A549 (cell line): ENCODE data around the gene ZNF407. TPM values are rescaled to one million over a fixed set of nuclear protein-coding genes. Genes with fewer than 3 reads are reported as not detected.

Experiments
- ATAC-seq, 2 experiments: fragments of 200-7000 bp in 1 of 2; fragments of >200 bp in 1 of 2; cut with Nextera tagmentation in 1 of 2; cut with Tn5 transposase in 1 of 2; 3 replicates each; pipeline versions ENCODE4 v1.8.0 to v1.9.1; 2018 to 2020; ENCODE audit warnings: mild to moderate bottlenecking in 1 of 2, moderate library complexity in 1 of 2
- CTCF ChIA-PET: fragments of 300-600 bp; sonication (Branson Sonifier 250); formaldehyde crosslinking; extraction: SDS; loops from one replicate; lab custom pipeline; 2021; ENCODE audit warnings: antibody characterized with exemption, inconsistent platforms; lab: Yijun Ruan, JAX
- POLR2A ChIA-PET: fragments of 350-600 bp; formaldehyde crosslinking; extraction: SDS; loops from one replicate; lab custom pipeline; 2021; ENCODE audit warnings: antibody characterized with exemption, inconsistent platforms; lab: Yijun Ruan, JAX
- DNase-seq, 2 experiments: peaks; one replicate each; pipeline versions ENCODE4 v3.0.0 to v3.0.0-alpha.2; 2011 to 2016; ENCODE audit warnings: low read depth in 1 of 2, low spot score in 1 of 2
- FAIRE-seq: peaks from 2 replicates; lab custom pipeline; 2011; peaks lifted over from hg19 to GRCh38; lab: Jason Lieb, UNC
- H3K27ac ChIP-seq, 2 experiments: fragments of >200 bp; sonication (Bioruptor Twin); formaldehyde crosslinking; 3 replicates each; pipeline ENCODE4 v1.5.1; 2016 to 2017
- H3K4me1 ChIP-seq: fragments of >200 bp; sonication (Bioruptor Twin); formaldehyde crosslinking; 3 replicates; pipeline ENCODE4 v1.6.1; 2016
- H3K4me2 ChIP-seq: fragments of >200 bp; sonication (Bioruptor Twin); formaldehyde crosslinking; 3 replicates; pipeline ENCODE4 v1.6.1; 2016
- H3K4me3 ChIP-seq: fragments of >200 bp; sonication (Bioruptor Twin); formaldehyde crosslinking; 3 replicates; pipeline ENCODE4 v1.5.1; 2016
- H3K9me3 ChIP-seq: fragments of >200 bp; sonication (Bioruptor Twin); formaldehyde crosslinking; 3 replicates; pipeline ENCODE4 v1.6.1; 2016
- CEBPB ChIP-seq, 2 experiments: fragments of >200 bp in 1 of 2; sonication (Bioruptor Twin) in 1 of 2; formaldehyde crosslinking in 1 of 2; IDR thresholded peaks; 2 replicates each; pipeline ENCODE4 v1.6.1; 2012 to 2016
- CHD2 ChIP-seq: fragments of 150-350 bp; IDR thresholded peaks from 2 replicates; pipeline ENCODE4 v1.6.1; 2014; ENCODE audit warnings: low read length; ENCODE audit not compliant: partially characterized antibody
- CHD4 ChIP-seq: fragments of 200-600 bp; sonication (generic); IDR thresholded peaks from 2 replicates; pipeline ENCODE4 v1.6.1; 2016; ENCODE audit warnings: antibody characterized with exemption, mild to moderate bottlenecking, borderline replicate concordance
- ESRRA ChIP-seq: fragments of 150-350 bp; IDR thresholded peaks from 2 replicates; pipeline ENCODE4 v1.6.1; 2014; ENCODE audit warnings: mild to moderate bottlenecking, low read length, borderline replicate concordance
- FOSB ChIP-seq: fragments of 250-450 bp; sonication (Bioruptor Pico); IDR thresholded peaks from 2 replicates; pipeline ENCODE4 v1.5.0; 2020; ENCODE audit warnings: mild to moderate bottlenecking, moderate library complexity
- FOSL2 ChIP-seq, 2 experiments: fragments of 450-650 bp in 1 of 2; fragments of >200 bp in 1 of 2; sonication (Bioruptor Twin) in 1 of 2; formaldehyde crosslinking; IDR thresholded peaks; 2 replicates each; pipeline versions ENCODE4 v1.5.0 to v1.6.1; 2016 to 2020; ENCODE audit warnings: mild to moderate bottlenecking in 1 of 2, moderate library complexity in 1 of 2
- HDAC2 ChIP-seq: fragments of 200-600 bp; sonication (generic); IDR thresholded peaks from 2 replicates; pipeline ENCODE4 v1.6.1; 2016
- JUN ChIP-seq, 2 experiments: fragments of >200 bp; sonication (Bioruptor Twin); formaldehyde crosslinking; IDR thresholded peaks; 2 replicates in 1 of 2; 3 replicates in 1 of 2; pipeline ENCODE4 v1.6.1; 2016 to 2017
- KDM1A ChIP-seq: fragments of 200-600 bp; sonication (generic); IDR thresholded peaks from 2 replicates; pipeline ENCODE4 v1.6.1; 2016; ENCODE audit warnings: low read depth, mild to moderate bottlenecking
- KDM5A ChIP-seq: fragments of 200-600 bp; sonication (generic); IDR thresholded peaks from 2 replicates; pipeline ENCODE4 v1.6.1; 2016; ENCODE audit warnings: antibody characterized with exemption, mild to moderate bottlenecking
- MAFK ChIP-seq: fragments of 450-650 bp; IDR thresholded peaks from 2 replicates; pipeline ENCODE4 v1.6.1; 2014; ENCODE audit not compliant: partially characterized antibody
- PHF8 ChIP-seq: fragments of 200-600 bp; sonication (generic); IDR thresholded peaks from 2 replicates; pipeline ENCODE4 v1.6.1; 2016; ENCODE audit warnings: low read depth, mild to moderate bottlenecking, antibody characterized with exemption, moderate library complexity, borderline replicate concordance
- POLR2A ChIP-seq: IDR thresholded peaks from 2 replicates; pipeline ENCODE4 v1.6.1; 2012; ENCODE audit warnings: mild to moderate bottlenecking, low read length
- RAD21 ChIP-seq, 2 experiments: fragments of >200 bp in 1 of 2; sonication (Bioruptor Twin) in 1 of 2; formaldehyde crosslinking in 1 of 2; IDR thresholded peaks in 1 of 2; conservative IDR thresholded peaks in 1 of 2; 2 replicates in 1 of 2; 3 replicates in 1 of 2; pipeline ENCODE4 v1.6.1; 2012 to 2018; ENCODE audit warnings: inconsistent platforms in 1 of 2
- RNF2 ChIP-seq: fragments of 200-600 bp; sonication (generic); IDR thresholded peaks from 2 replicates; pipeline ENCODE4 v1.6.1; 2016; ENCODE audit warnings: low read depth, mild to moderate bottlenecking, antibody characterized with exemption, moderate library complexity, borderline replicate concordance
- SMC3 ChIP-seq: fragments of >200 bp; sonication (Bioruptor Twin); formaldehyde crosslinking; IDR thresholded peaks from 3 replicates; pipeline ENCODE4 v1.6.1; 2018; ENCODE audit warnings: inconsistent platforms
- TFCP2L1 ChIP-seq: fragments of 250-450 bp; sonication (Bioruptor Pico); IDR thresholded peaks from 2 replicates; pipeline ENCODE4 v1.5.0; 2021; ENCODE audit warnings: mild to moderate bottlenecking
- TP53 ChIP-seq: fragments of 250-450 bp; sonication (Bioruptor Pico); IDR thresholded peaks from 2 replicates; pipeline ENCODE4 v1.5.0; 2021; ENCODE audit warnings: mild to moderate bottlenecking, moderate library complexity
- ZC3H11A ChIP-seq: fragments of 450-650 bp; IDR thresholded peaks from 2 replicates; pipeline ENCODE4 v1.6.1; 2014; ENCODE audit warnings: antibody characterized with exemption, mild to moderate bottlenecking
- ZFP36 ChIP-seq: fragments of 450-650 bp; IDR thresholded peaks from 2 replicates; pipeline ENCODE4 v1.6.1; 2014; ENCODE audit warnings: borderline replicate concordance; ENCODE audit not compliant: partially characterized antibody
- ZNF302 ChIP-seq: fragments of 250-450 bp; sonication (Bioruptor Pico); IDR thresholded peaks from 2 replicates; pipeline ENCODE4 v1.9.0; 2021; ENCODE audit warnings: inconsistent platforms, mild to moderate bottlenecking, moderate library complexity
- WGBS: methylation state at CpG from one replicate; pipeline ENCODE4 v1.1.6; 2017; ENCODE audit errors: missing lambda C conversion rate; 5-methylcytosine and 5-hydroxymethylcytosine counted together
- polyA plus RNA-seq, 4 experiments: library from polyadenylated mRNA; depleted of rRNA in 3 of 4; stranded (reverse); fragments of >200 nt; fragmentation: RNase III in 1 of 4; extraction: RNeasy Plus Mini Kit Qiagen cat#74134 plus additional on column Dnase treatment in 1 of 4; gene quantifications; 2 replicates in 3 of 4; 3 replicates in 1 of 4; pipeline ENCODE4 v1.2.3, GENCODE V29; 2011 to 2017
- TF ChIP-seq, protein P1 (sequence below): fragments of 250-450 bp; sonication (Bioruptor Pico); IDR thresholded peaks from 2 replicates; pipeline ENCODE4 v1.5.0; 2020; ENCODE audit warnings: low read depth, mild to moderate bottlenecking, moderate library complexity
- TF ChIP-seq, protein P2 (sequence below): fragments of 250-450 bp; sonication (Bioruptor Pico); IDR thresholded peaks from 2 replicates; pipeline ENCODE4 v1.5.0; 2021; ENCODE audit warnings: mild to moderate bottlenecking, moderate library complexity, borderline replicate concordance
- TF ChIP-seq, protein P3 (sequence below): IDR thresholded peaks from 2 replicates; pipeline ENCODE4 v1.6.1; 2012; ENCODE audit warnings: low read depth, borderline replicate concordance
- TF ChIP-seq, protein P4 (sequence below): fragments of 450-650 bp; IDR thresholded peaks from 2 replicates; pipeline ENCODE4 v1.6.1; 2014; ENCODE audit warnings: antibody characterized with exemption
- TF ChIP-seq, protein P5 (sequence below): IDR thresholded peaks from 2 replicates; pipeline ENCODE4 v1.6.1; 2012

ZNF407 gene
- polyA plus RNA-seq, 2 of the 4 experiments (the other 2 are of a cell fraction): 2.5 to 3.0 TPM

DNA sequence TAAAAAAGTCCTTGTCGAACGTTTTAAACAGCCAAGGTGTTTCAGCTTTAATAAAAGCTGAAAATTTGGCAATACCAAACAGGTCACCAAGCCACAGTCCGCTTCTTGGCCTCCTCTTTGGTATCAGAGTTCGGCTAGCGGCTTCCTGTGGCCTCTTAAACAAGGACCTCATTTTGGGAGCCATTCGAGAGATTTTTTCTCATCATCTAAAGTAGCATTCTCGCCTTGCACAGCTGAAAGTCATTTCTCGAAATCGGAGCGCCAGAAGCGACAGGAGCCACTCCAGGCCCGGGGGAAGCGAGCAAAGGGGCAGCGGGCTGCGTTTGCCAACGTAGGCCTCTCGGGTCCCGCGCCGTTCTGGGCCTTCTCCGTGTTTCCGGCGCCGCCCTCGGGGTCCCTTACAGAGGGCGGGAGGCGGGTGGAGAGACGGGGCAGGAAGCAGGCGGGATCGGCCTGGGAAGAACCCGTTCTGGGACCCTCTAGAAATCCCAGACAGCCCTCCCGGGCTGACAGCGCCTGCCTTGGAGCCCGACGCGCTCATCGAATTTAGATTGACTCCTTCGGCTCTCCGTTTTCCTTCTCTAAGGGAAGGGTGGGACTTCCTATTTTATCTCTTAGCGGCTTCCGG is 522 bp upstream of the ZNF407 start (continued):
- no peak for TF ChIP-seq RNF2
- TF ChIP-seq, protein P1, sequence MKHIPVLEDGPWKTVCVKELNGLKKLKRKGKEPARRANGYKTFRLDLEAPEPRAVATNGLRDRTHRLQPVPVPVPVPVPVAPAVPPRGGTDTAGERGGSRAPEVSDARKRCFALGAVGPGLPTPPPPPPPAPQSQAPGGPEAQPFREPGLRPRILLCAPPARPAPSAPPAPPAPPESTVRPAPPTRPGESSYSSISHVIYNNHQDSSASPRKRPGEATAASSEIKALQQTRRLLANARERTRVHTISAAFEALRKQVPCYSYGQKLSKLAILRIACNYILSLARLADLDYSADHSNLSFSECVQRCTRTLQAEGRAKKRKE (CRISPR knock-in tag): no peak
- TF ChIP-seq TP53 (CRISPR knock-in tag): no peak
- TF ChIP-seq POLR2A: no peak
- no peak for TF ChIP-seq KDM5A
- TF ChIP-seq, protein P2, sequence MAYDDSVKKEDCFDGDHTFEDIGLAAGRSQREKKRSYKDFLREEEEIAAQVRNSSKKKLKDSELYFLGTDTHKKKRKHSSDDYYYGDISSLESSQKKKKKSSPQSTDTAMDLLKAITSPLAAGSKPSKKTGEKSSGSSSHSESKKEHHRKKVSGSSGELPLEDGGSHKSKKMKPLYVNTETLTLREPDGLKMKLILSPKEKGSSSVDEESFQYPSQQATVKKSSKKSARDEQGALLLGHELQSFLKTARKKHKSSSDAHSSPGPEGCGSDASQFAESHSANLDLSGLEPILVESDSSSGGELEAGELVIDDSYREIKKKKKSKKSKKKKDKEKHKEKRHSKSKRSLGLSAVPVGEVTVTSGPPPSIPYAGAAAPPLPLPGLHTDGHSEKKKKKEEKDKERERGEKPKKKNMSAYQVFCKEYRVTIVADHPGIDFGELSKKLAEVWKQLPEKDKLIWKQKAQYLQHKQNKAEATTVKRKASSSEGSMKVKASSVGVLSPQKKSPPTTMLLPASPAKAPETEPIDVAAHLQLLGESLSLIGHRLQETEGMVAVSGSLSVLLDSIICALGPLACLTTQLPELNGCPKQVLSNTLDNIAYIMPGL (CRISPR knock-in tag): peak; percentile 46; the same call in 1 of the 2 replicates
- no peak for TF ChIP-seq ZNF302 (CRISPR knock-in tag)
- TF ChIP-seq CEBPB (IDR thresholded peaks at IDR 0.05): no peak

DNA sequence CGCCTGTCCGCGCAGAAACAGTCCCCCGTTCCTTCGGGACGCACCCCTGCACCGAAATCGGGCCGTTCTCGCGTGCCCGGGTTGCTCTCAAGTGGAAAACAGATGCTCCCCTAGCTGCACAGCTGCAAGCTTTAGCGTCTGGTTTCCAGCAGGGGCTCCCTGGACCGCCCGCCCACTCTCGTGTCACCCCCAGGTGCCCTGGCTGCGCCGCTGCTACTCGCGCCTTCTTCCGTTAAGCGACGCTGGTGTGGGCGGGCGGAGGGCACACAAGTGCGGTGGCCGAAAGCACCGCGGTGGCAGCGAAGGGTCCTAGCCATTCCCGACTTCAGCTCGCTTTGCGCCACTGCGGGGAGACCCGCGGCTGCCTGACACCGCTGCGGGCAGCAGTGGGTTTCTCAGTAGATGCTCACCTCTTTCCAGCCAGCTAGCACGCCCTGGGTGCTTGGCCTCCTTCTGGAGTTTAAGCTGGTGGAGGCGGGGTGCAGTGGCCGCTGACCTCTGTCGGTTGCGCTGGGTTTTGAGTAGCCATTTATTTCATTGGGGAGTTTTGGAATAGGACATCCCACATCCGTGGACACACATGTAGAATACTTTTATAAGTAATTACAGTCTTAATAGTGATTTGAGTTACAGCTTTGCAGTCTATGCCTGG is 806 bp downstream of the ZNF407 start:
- Histone ChIP-seq H3K4me3 (peak overlapping the region; percentile 76), H3K9me3 (0 out of 3 replicates have a peak, but pooled peaks cover 3% of the 10 kb centered on the region), H3K4me2 (peak overlapping the region; percentile 86), H3K27ac (peak overlapping the region; percentile 96 to 100), H3K4me1 (peaks cover 5% of the 10 kb centered on the region; the same call in 1 of the 3 replicates)
- FAIRE-seq (no peak), ATAC-seq (peak; percentile 73 to 74), DNase-seq (peak; percentile 31 to 51)
- POLR2A ChIA-PET: interaction anchor here (1.1 kb wide), 1 partner anchor 22 kb away, joined by 3 read pairs; no protein-coding TSS in a partner anchor
- TF ChIP-seq PHF8 (no peak), FOSB (no peak), TFCP2L1 (CRISPR knock-in tag) (no peak), JUN (IDR thresholded peaks at IDR 0.05) (0 out of 5 replicates have a peak, but pooled peaks of 1 of the 2 experiments have one; percentile 3), ZFP36 (no peak)
- WGBS: 0% methylated on average over 5 of the region's 44 CpGs
- CTCF ChIA-PET: interaction anchor here (0.8 kb wide), 2 partner anchors 55 to 365 kb away, joined by 3 read pairs; no protein-coding TSS in a partner anchor

DNA sequence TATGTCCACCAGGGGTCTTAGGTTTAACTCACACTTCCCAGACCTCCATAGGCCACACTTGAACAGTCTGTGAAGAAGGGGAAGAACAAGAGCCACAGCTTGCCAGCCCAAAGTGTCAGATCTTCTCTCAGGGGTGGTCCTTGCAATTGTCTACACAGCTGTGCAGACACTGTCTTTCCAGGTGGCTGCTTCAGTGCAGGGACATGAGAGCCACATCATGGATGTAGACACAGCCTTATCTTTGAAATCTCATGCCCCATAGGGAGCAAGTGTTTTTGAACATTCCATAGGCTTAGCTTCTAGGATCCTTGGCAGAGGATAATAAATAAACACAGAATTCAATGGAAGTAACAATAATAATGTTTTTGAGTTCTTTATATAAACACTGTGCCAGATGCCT is 6.7 kb downstream of the ZNF407 start:
- no peak for FAIRE-seq
- CTCF ChIA-PET: interaction anchor here (0.9 kb wide), 1 partner anchor 80 kb away, joined by 3 read pairs; no protein-coding TSS in a partner anchor
- H3K27ac ChIP-seq: no peak overlapping the region

DNA sequence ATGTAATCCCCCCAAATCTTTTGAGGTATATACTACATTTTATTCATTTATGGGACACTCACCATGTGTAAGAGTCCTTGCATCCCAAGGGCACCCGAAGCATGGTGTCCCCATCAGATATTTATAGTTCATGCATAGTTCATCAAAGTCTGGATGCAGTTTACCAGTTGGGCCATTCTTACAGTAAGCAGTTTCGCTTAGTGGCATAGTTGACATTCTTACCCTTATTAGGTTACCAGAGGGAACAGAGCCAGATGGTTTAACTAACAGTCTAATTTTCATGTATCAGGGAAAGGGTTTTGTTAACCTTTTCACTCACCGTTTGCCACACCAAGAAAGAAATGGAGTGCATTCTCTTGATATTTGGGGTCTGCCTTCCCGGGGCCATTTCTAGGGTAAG is 7.1 kb downstream of the ZNF407 start:
- H3K9me3 ChIP-seq: no peaks in the 10 kb centered on the region
- H3K4me2 ChIP-seq: no peak overlapping the region
- ChIA-PET CTCF (no interaction called here), POLR2A (no interaction called here)
- no peak for DNase-seq
- FAIRE-seq: no peak
- WGBS: 87% methylated on average over 4 of the region's 4 CpGs
- H3K27ac ChIP-seq: no peak overlapping the region
- no peak overlapping the region for H3K4me3 ChIP-seq
- ATAC-seq: no peak
- no peaks in the 10 kb centered on the region for H3K4me1 ChIP-seq
- no peak for TF ChIP-seq ESRRA
- no peak for TF ChIP-seq CEBPB (IDR thresholded peaks at IDR 0.05)
- TF ChIP-seq RAD21 (conservative IDR thresholded peaks at IDR 0.05 in 1 of 2, IDR thresholded peaks at IDR 0.05 in 1 of 2): no peak
- TF ChIP-seq KDM1A: no peak
- no peak for TF ChIP-seq CHD2
- no peak for TF ChIP-seq HDAC2
- no peak for TF ChIP-seq TP53 (CRISPR knock-in tag)
- TF ChIP-seq ZNF302 (CRISPR knock-in tag): no peak
- no peak for TF ChIP-seq ZFP36
- no peak for TF ChIP-seq RNF2
- TF ChIP-seq SMC3: no peak
- TF ChIP-seq, protein P3, sequence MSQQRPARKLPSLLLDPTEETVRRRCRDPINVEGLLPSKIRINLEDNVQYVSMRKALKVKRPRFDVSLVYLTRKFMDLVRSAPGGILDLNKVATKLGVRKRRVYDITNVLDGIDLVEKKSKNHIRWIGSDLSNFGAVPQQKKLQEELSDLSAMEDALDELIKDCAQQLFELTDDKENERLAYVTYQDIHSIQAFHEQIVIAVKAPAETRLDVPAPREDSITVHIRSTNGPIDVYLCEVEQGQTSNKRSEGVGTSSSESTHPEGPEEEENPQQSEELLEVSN: no peak
- TF ChIP-seq, protein P4, sequence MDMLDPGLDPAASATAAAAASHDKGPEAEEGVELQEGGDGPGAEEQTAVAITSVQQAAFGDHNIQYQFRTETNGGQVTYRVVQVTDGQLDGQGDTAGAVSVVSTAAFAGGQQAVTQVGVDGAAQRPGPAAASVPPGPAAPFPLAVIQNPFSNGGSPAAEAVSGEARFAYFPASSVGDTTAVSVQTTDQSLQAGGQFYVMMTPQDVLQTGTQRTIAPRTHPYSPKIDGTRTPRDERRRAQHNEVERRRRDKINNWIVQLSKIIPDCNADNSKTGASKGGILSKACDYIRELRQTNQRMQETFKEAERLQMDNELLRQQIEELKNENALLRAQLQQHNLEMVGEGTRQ: no peak
- TF ChIP-seq, protein P5, sequence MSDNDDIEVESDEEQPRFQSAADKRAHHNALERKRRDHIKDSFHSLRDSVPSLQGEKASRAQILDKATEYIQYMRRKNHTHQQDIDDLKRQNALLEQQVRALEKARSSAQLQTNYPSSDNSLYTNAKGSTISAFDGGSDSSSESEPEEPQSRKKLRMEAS: no peak
- no peak for TF ChIP-seq FOSB

More for the DNA sequence above, 6.7 kb downstream of the ZNF407 start:
- ATAC-seq: no peak
- H3K4me2 ChIP-seq: no peak overlapping the region
- TF ChIP-seq MAFK: no peak
- no peak for TF ChIP-seq CHD4
- TF ChIP-seq TP53 (CRISPR knock-in tag): no peak
- no peak for TF ChIP-seq ZC3H11A
- no peak for TF ChIP-seq FOSL2 (IDR thresholded peaks at IDR 0.05)
- TF ChIP-seq FOSL2 (CRISPR knock-in tag; IDR thresholded peaks at IDR 0.05): no peak
- H3K4me3 ChIP-seq: no peak overlapping the region
- H3K9me3 ChIP-seq: no peaks in the 10 kb centered on the region
- POLR2A ChIA-PET: no interaction called here
- no peaks in the 10 kb centered on the region; the same call in 2 of the 3 replicates for H3K4me1 ChIP-seq
- no peak for DNase-seq
